IMR-90 (cell line): Measurements from ENCODE around the gene DUSP12. TPM values are rescaled to one million over a fixed set of nuclear protein-coding genes. Genes with fewer than 3 reads are reported as not detected.

ENCODE experiments used
- ATAC-seq: fragments of 200-7000 bp; cut with Tn5 transposase; 2 replicates; pipeline ENCODE4 v1.9.1; 2020; ENCODE audit warnings: low read depth, mild to moderate bottlenecking, moderate library complexity
- BruUV-seq: library from RNA; stranded (reverse); fragments of 400-500 nt; replicated peaks from 2 replicates; lab custom pipeline; 2021; lab: Mats Ljungman, UMichigan
- CTCF ChIA-PET: fragments of 300-600 bp; formaldehyde crosslinking; extraction: SDS; loops from one replicate; lab custom pipeline; 2021; ENCODE audit warnings: antibody characterized with exemption; lab: Yijun Ruan, JAX
- POLR2A ChIA-PET: fragments of 300-600 bp; sonication (Branson Sonifier 250); formaldehyde crosslinking; loops from one replicate; lab custom pipeline; 2022; ENCODE audit warnings: antibody characterized with exemption; ENCODE audit not compliant: unreplicated experiment; lab: Charles Lee
- DNase-seq: peaks from one replicate; pipeline ENCODE4 v3.0.0; 2013
- H2AFZ ChIP-seq: replicated peaks from 2 replicates; pipeline ENCODE3; 2013; ENCODE audit warnings: low read length, mild to moderate bottlenecking; ENCODE audit not compliant: poor library complexity
- H2AK5ac ChIP-seq: 2 replicates; pipeline ENCODE4 v1.6.1; 2013; ENCODE audit warnings: low read depth, low read length, inconsistent platforms
- H2AK9ac ChIP-seq: replicated peaks from 2 replicates; pipeline ENCODE3; 2013; ENCODE audit warnings: mild to moderate bottlenecking, low read depth, low read length, moderate library complexity; ENCODE audit not compliant: poor library complexity
- H2BK120ac ChIP-seq: 2 replicates; pipeline ENCODE4 v1.6.1; 2013; ENCODE audit warnings: low read depth, low read length, inconsistent platforms
- H2BK15ac ChIP-seq: 3 replicates; pipeline ENCODE4 v1.6.1; 2013; ENCODE audit warnings: low read depth, low read length, inconsistent platforms
- H2BK20ac ChIP-seq: 2 replicates; pipeline ENCODE4 v1.6.1; 2013; ENCODE audit warnings: low read depth, mild to moderate bottlenecking, inconsistent platforms, low read length, moderate library complexity
- H2BK5ac ChIP-seq: 2 replicates; pipeline ENCODE4 v1.6.1; 2013; ENCODE audit warnings: mild to moderate bottlenecking, low read depth, low read length, inconsistent platforms; ENCODE audit not compliant: poor library complexity, severe bottlenecking
- H3K14ac ChIP-seq: replicated peaks from 2 replicates; pipeline ENCODE4 v1.6.1; 2013; ENCODE audit warnings: low read depth, low read length, inconsistent platforms
- H3K18ac ChIP-seq: 2 replicates; pipeline ENCODE4 v1.6.1; 2013; ENCODE audit warnings: low read depth, low read length, control low read depth
- H3K23ac ChIP-seq: 2 replicates; pipeline ENCODE4 v1.6.1; 2013; ENCODE audit warnings: low read depth, low read length, inconsistent platforms
- H3K27ac ChIP-seq: 2 replicates; pipeline ENCODE4 v1.5.1; 2013; ENCODE audit warnings: mild to moderate bottlenecking, control low read depth, low read length; ENCODE audit not compliant: insufficient read depth
- H3K27me3 ChIP-seq: 2 replicates; pipeline ENCODE4 v1.6.1; 2013; ENCODE audit warnings: low read length; ENCODE audit not compliant: control insufficient read depth, insufficient read depth
- H3K36me3 ChIP-seq: 2 replicates; pipeline ENCODE4 v1.6.1; 2013; ENCODE audit warnings: low read length, mixed read lengths; ENCODE audit not compliant: control insufficient read depth, insufficient read depth
- H3K4ac ChIP-seq: 2 replicates; pipeline ENCODE4 v1.6.1; 2013; ENCODE audit warnings: low read depth, low read length, inconsistent platforms
- H3K4me1 ChIP-seq: 2 replicates; pipeline ENCODE4 v1.6.1; 2013; ENCODE audit warnings: low read length, mixed read lengths; ENCODE audit not compliant: control insufficient read depth, insufficient read depth
- H3K4me2 ChIP-seq: 2 replicates; pipeline ENCODE4 v1.6.1; 2013; ENCODE audit warnings: low read depth, mild to moderate bottlenecking, control low read depth, low read length, moderate library complexity
- H3K4me3 ChIP-seq: 2 replicates; pipeline ENCODE4 v1.5.1; 2013; ENCODE audit warnings: low read depth, mild to moderate bottlenecking, control low read depth, low read length, moderate library complexity; ENCODE audit not compliant: insufficient read depth
- H3K56ac ChIP-seq: 2 replicates; pipeline ENCODE4 v1.6.1; 2013; ENCODE audit warnings: low read length, inconsistent platforms; ENCODE audit not compliant: insufficient read depth; ENCODE audit errors: extremely low read depth
- H3K79me1 ChIP-seq, 2 experiments: 2 replicates each; pipeline ENCODE4 v1.6.1; 2013; ENCODE audit warnings: low read length in 2 of 2, inconsistent platforms in 1 of 2, low read depth in 1 of 2
- H3K9ac ChIP-seq: 2 replicates; pipeline ENCODE4 v1.6.1; 2013; ENCODE audit warnings: low read depth, low read length, control low read depth
- H3K9me1 ChIP-seq: 2 replicates; pipeline ENCODE4 v1.6.1; 2013; ENCODE audit warnings: low read length, inconsistent platforms; ENCODE audit not compliant: insufficient read depth
- H3K9me3 ChIP-seq: 2 replicates; pipeline ENCODE4 v1.6.1; 2013; ENCODE audit warnings: low read length; ENCODE audit not compliant: control insufficient read depth, insufficient read depth
- H4K20me1 ChIP-seq: 2 replicates; pipeline ENCODE4 v1.6.1; 2013; ENCODE audit warnings: low read length, inconsistent platforms; ENCODE audit not compliant: insufficient read depth
- H4K5ac ChIP-seq: 2 replicates; pipeline ENCODE4 v1.6.1; 2013; ENCODE audit warnings: mild to moderate bottlenecking, low read depth, low read length, control low read depth
- H4K8ac ChIP-seq, 2 experiments: 2 replicates each; pipeline ENCODE4 v1.6.1; 2013; ENCODE audit warnings: low read depth in 2 of 2, low read length in 2 of 2, control low read depth in 1 of 2, inconsistent platforms in 1 of 2
- H4K91ac ChIP-seq: 2 replicates; pipeline ENCODE4 v1.6.1; 2013; ENCODE audit warnings: low read depth, low read length, inconsistent platforms; ENCODE audit not compliant: insufficient read depth
- CEBPB ChIP-seq: IDR thresholded peaks from 2 replicates; pipeline ENCODE4 v1.6.1; 2012; ENCODE audit warnings: low read depth, low read length, improper control_type of control experiment
- CHD1 ChIP-seq: IDR thresholded peaks from 2 replicates; pipeline ENCODE4 v1.6.1; 2012; ENCODE audit warnings: low read depth, low read length, improper control_type of control experiment
- FOS ChIP-seq: fragments of 150-350 bp; IDR thresholded peaks from 2 replicates; pipeline ENCODE4 v1.6.1; 2016; ENCODE audit warnings: low read depth, low read length
- MAZ ChIP-seq: IDR thresholded peaks from 2 replicates; pipeline ENCODE4 v1.6.1; 2012; ENCODE audit warnings: low read depth, mild to moderate bottlenecking, low read length, improper control_type of control experiment, moderate library complexity, borderline replicate concordance
- WGBS, 2 experiments: methylation state at CpG; one replicate each; pipeline versions ENCODE4 v1.1.5 to v1.1.7; 2013; ENCODE audit warnings: missing lambda C conversion rate in 2 of 2; ENCODE audit not compliant: insufficient read length in 1 of 2; ENCODE audit errors: extremely low coverage in 2 of 2; 5-methylcytosine and 5-hydroxymethylcytosine counted together
- dilution Hi-C: fragments of 300-500 bp; cut with HindIII; formaldehyde crosslinking; loops from one replicate; pipeline ENCODE4 v1.14.3; 2018; ENCODE audit warnings: low sequenced_read_pairs; ENCODE audit not compliant: unreplicated experiment
- in situ Hi-C: fragments of 300-500 bp; cut with MboI; formaldehyde crosslinking; loops from 3 replicates; pipeline ENCODE4 v1.14.3; 2019; ENCODE audit warnings: low sequenced_read_pairs, inconsistent platforms, mixed read lengths
- intact Hi-C: fragments of 100-400 bp; cut with micrococcal nuclease; formaldehyde crosslinking; loops from 2 replicates; pipeline ENCODE4 v1.10.0; 2022
- polyA plus RNA-seq, 3 experiments: library from polyadenylated mRNA; depleted of rRNA; stranded (reverse); fragments of >200 nt; gene quantifications; 2 replicates each; pipeline ENCODE4 v1.2.3, GENCODE V29; 2012; ENCODE audit warnings: low replicate concordance in 1 of 3
- total RNA-seq: library from RNA; depleted of rRNA; stranded (reverse); fragments of >200 nt; gene quantifications from 2 replicates; pipeline ENCODE4 v1.2.3, GENCODE V29; 2012
- TF ChIP-seq, protein P1 (sequence below): fragments of 150-350 bp; IDR thresholded peaks from 2 replicates; pipeline ENCODE4 v1.6.1; 2016; ENCODE audit warnings: low read depth, mild to moderate bottlenecking, low read length, moderate library complexity, borderline replicate concordance

Gene DUSP12
- total and polyA plus RNA-seq, 2 of the 4 experiments (the other 2 are of a cell fraction) = 31.5 to 35.6 TPM

DNA sequence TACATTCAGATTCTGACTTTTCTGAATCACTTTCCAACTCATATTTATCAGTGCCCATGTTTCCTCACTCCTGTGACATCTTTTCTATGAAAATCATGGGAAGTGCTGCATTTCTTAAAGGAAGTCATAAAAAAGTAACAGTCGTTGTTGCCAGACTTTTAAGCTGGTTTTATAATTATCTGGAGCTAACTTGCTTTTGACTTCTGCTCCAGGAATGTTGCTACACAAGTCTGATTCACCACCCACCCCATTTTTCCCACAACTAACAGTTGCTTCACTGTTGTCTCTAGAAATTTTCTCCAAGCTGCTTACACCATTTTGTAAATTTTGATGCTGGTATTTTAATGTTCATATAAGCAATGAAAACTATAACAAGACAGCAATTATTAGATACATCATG is 16.1 kb upstream of the DUSP12 start:
- no peak overlapping the region for H4K91ac ChIP-seq
- peaks cover 7% of the 10 kb centered on the region for H3K4me1 ChIP-seq
- no peak overlapping the region for H3K56ac ChIP-seq
- no peak overlapping the region for H2AK5ac ChIP-seq
- no peaks in the 10 kb centered on the region for H3K79me1 ChIP-seq
- H3K18ac ChIP-seq = no peak overlapping the region
- no peaks in the 10 kb centered on the region for H3K9me3 ChIP-seq
- intact Hi-C loops = loop anchor here (10.0 kb wide), 1 partner anchor 169 kb away; no protein-coding TSS in a partner anchor
- H4K20me1 ChIP-seq = no peaks in the 10 kb centered on the region
- no peaks in the 10 kb centered on the region for H3K36me3 ChIP-seq
- H2AK9ac ChIP-seq = no peak overlapping the region
- H3K4ac ChIP-seq = no peak overlapping the region; the same call in 1 of the 2 replicates
- TF ChIP-seq MAZ (no peak), FOS (peak; percentile 67; the same call in 1 of the 2 replicates), CEBPB (peak; percentile 96), CHD1 (no peak)
- TF ChIP-seq, protein P1, sequence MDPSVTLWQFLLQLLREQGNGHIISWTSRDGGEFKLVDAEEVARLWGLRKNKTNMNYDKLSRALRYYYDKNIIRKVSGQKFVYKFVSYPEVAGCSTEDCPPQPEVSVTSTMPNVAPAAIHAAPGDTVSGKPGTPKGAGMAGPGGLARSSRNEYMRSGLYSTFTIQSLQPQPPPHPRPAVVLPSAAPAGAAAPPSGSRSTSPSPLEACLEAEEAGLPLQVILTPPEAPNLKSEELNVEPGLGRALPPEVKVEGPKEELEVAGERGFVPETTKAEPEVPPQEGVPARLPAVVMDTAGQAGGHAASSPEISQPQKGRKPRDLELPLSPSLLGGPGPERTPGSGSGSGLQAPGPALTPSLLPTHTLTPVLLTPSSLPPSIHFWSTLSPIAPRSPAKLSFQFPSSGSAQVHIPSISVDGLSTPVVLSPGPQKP = no peak
- no peak overlapping the region for H3K14ac ChIP-seq
- DNase-seq (peak; percentile 93), ATAC-seq (peak; percentile 82)
- no peak overlapping the region; the same call in 1 of the 2 replicates for H2BK20ac ChIP-seq
- no peak overlapping the region for H2BK15ac ChIP-seq
- H3K4me2 ChIP-seq = peak overlapping the region; percentile 18; the same call in 1 of the 2 replicates
- H3K4me3 ChIP-seq = no peak overlapping the region
- no peak overlapping the region for H2AFZ ChIP-seq
- peak overlapping the region; percentile 78; the same call in 1 of the 2 replicates for H2BK120ac ChIP-seq
- ChIA-PET POLR2A (no interaction called here), CTCF (interaction anchor here (1.1 kb wide), 1 partner anchor 16 kb away, joined by 3 read pairs; the partner anchor contains the start of gene DUSP12)
- dilution Hi-C loops = no loop called here
- no peak overlapping the region for H3K23ac ChIP-seq
- WGBS, 2 experiments = no CpG with 5 or more reads among the region's 1 CpG
- H3K27ac ChIP-seq = no peak overlapping the region
- BruUV-seq = no TSS peak
- H2BK5ac ChIP-seq = peak overlapping the region; percentile 72
- peaks cover 5% of the 10 kb centered on the region for H3K9me1 ChIP-seq
- H4K8ac ChIP-seq = no peak overlapping the region
- no peak overlapping the region for H4K5ac ChIP-seq
- no peaks in the 10 kb centered on the region for H3K27me3 ChIP-seq
- in situ Hi-C loops = loop anchor here (10.0 to 25.0 kb wide), 2 partner anchors 96 to 189 kb away; partner anchors contain the start of genes FCGR3A and FCGR3B
- H3K9ac ChIP-seq = no peak overlapping the region
